GM19025 (cell line): ENCODE measurements around the gene NFKBIL1.
"Not testable (repeated sequence)": the region's sequence is repeated elsewhere in the genome, so short reads cannot be mapped to it uniquely, and the experiment has no call there.

Experiments used
- ATAC-seq: cut with Tn5 transposase; IDR thresholded peaks from one replicate; pipeline ENCODE4 v1.9.1; 2021; ENCODE audit warnings: mild to moderate bottlenecking, low read depth, moderate library complexity; ENCODE audit not compliant: unreplicated experiment

Gene NFKBIL1

GRCh38 chr6:31578184-31579118, 31.0 kb downstream of the NFKBIL1 start:
- ATAC-seq = no peak

DNA sequence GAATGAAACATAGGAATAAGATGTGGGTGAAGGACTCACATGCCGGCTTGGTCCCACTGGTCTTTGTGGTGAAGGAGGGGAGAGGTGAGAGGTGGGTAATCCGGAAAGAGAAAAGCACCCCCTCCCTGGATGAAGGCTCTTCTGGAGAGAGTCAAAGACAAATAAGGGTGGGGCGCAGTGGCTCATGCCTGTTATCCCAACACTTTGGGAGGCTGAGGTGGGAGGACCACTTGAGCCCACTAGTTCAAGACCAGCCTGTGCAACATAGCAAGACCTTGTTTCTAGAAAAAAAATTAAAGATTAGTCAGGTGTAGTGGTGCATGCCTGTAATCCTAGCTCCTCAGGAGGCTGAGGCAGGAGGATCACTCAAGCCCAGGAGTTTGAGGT, 31.7 kb downstream of the NFKBIL1 start:
- no peak for ATAC-seq

GRCh38 chr6:31579546-31580437, 32.4 kb downstream of the NFKBIL1 start:
- no peak for ATAC-seq

DNA sequence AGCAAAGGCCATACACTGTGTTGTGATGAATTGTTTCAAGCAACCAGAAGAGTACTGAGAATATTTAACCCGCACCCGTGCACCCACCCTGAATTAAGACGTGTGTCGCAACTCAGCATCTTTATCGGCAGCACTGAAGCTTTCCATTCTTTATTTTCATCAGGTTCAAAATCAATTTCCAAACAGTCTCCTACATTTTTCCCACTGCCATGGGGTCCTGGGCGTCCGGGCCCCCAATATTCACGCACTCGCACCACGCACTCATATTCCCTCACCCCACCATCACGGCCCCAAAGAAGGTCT, 33.0 kb downstream of the NFKBIL1 start:
- no peak for ATAC-seq

- peak; percentile 56 for ATAC-seq
Observed at GRCh38 chr6:31580807-31581433, 33.5 kb downstream of the NFKBIL1 start.

DNA sequence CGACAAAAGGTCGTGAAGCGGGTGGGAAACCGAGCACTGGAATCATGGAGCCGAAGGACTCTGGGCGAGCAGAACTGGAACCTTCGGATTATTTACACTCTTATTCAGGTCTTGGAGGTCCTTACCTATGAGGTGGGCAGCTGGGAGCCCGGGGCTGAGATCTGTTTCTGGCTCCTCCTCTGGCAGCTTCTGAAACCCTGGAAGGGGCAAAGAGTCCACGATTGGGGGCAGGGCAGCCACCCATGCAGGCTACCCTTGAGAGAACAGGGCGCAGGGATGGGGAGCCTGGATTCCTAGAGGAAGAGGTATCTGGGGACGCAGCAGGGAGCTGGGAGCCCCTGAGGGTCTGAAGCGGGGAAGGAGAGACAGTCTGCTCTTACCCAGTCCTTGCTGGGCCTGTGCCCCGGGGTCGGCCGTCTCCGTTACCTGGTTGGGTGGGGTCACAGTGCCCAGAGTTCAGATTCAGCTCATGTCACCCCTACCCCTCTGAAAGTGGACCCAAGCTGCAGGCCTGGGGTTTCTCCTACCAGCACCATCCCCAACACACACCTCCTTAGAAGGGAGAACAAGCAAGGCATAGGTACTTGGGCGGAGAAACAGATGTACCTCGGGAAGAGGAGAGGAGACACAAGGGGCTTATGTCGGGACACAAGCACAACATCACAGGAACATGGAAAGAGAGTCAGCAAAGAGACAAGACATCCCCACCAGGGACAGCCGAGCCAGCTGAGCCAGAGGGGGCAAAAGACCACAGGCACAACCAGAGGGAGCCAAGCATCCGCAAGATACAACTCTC, 34.2 kb downstream of the NFKBIL1 start:
- ATAC-seq = no peak

DNA sequence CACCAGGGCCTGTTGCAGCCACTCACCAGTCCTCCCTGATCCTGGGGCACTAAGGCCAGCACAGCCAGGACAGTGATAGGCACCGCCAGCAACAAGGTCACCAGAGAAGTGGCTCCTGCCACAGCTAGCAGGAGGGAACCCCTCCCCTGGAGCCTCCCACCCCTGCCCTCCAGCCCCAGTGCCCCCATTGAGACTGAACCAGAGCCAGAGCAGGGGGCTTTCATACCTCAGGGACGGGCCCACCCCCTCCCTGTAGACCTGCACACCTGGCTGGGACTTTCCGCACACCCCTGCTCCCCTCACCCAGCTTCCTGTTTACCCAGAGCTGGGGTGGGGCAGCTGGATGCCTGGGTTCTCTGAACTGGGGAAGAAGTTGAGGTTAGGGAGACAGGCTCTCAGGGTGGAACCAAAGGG, 34.8 kb downstream of the NFKBIL1 start, which contains the start of gene LTB:
Gene LTB (minus strand): TSS at position 195 of the 414 bp plus-strand sequence. CDS start 7 bp downstream, at position 188.
- no peak for ATAC-seq

DNA sequence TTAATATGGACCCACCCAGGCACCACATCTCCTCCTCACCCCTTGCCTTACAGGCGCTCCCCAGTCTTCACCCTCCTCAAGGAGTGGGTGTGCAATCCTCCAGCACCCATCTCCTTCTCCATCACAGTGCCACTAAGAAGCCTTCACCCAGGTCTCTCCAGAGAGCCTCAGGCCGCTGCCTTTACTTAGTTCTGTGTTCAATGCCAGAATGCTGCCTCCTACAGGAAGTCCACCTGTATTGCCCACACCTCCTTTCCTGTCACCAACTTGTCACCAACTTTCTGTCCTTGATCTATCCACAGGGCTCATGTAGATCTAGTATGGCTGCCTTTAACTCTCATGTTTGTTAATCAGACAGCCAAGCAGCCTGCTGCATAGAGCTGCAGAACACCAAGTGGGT, 38.1 kb downstream of the NFKBIL1 start:
- no peak for ATAC-seq

- ATAC-seq = no peak
Observed at GRCh38 chr6:31586008-31586407, 38.6 kb downstream of the NFKBIL1 start, which contains the start of gene LST1. Gene LST1 (plus strand): TSS chr6:31586277. CDS start chr6:31587300, 1,023 bp downstream.

DNA sequence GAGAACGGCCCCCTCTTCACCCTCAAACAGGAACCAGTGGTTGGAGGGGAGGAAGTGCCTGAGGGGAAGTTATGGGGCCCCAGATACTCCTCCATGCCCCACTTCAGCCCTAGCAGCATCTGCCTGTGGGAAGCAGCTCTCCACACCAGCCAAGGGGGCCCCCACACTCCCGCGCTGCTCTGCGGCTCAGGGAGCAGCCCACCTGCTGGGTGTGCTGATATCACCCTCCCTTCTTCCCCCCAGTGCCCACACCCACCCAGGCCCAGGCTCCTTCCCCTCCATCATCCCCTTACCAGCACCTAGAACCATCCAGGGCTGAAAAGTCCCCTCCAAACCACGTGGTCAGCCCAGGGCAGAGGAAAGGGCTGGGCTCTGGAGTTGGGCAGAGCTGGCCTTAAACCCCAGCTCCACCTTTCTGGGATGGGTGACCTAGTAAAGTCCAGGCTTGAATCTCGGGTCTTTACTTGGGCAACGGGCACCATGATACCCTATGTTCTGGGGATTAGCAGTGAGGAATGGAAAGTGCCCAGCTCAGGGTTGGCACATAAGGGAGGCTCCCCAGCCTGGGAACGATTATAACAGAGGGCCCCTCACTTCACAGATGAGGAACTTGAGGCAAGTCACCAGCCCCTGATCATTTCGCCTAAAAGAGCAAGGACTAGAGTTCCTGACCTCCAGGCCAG, 39.3 kb downstream of the NFKBIL1 start:
- no peak for ATAC-seq

DNA sequence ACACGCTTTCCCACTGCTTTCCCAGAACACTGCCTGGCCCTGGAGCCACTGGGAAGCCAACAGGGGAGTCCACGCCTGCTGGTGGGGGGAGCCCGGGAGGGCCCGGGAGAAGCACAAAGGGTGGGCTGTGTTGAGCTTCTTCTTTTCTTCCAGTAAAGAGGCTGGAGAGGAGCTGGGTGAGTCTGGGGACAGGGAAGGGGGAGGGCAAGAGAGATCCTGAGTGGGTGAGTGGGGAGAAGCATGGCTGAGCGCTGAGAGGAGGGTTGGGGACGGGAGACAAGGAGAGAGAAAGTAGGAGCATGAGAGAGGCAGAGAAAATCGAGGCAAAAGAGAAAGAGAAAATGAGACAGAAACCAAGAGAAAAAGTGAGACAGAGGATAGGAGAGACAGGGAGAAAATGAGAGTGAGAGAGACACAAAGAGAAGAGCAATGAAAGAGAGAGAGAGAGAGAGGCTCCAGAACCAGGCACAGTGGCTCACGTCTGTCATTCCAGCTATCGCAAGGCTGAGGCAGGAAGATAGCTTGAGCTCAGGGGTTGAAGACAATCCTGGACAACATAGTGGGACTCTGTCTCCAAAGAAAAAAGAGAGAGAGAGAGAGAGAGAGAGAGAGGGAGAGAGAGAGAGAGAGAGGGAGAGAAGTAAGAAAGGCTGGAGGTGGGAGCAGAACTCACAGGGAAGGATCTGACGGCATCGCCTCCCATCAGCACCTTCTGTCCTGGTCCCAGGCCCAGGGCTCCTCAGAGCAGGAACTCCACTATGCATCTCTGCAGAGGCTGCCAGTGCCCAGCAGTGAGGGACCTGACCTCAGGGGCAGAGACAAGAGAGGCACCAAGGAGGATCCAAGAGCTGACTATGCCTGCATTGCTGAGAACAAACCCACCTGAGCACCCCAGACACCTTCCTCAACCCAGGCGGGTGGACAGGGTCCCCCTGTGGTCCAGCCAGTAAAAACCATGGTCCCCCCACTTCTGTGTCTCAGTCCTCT, 40.7 kb downstream of the NFKBIL1 start:
- no peak for ATAC-seq

DNA sequence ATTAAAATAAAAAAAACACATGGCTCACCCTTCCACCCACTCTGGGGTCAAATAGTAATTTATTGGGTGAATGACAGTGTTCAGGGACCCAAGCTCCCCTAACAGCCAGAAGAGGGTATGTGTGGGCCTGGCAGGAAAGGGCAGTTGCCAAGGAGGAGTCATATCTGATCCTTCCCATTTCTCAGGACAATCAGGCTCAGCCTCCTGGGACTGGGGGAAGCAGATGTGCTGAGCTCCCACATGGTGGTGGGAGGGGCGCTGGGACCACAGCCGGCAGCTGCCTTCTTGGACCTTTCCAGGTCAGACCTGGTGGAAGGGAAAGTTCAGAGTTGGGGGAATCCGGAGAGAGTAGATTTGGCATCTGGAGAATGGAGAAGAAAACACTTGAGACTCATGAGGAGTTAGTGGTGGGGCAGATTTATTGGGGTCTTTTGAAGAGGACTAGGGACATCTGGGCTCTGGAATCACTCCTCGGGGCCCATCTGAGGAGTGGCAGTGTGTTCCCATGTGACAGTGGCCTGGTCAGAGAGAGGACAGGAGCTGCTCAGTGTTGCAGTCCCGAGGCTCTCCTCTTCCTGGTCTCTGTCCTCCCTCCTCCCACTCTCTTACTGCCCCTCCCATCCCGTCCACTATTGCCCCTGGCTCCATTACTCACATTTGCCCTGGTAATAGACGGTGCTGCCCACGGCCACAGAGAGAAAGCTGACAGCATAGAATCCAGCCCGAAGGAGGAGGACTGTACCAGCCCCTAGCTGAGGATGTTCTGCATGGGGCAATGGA, 41.7 kb downstream of the NFKBIL1 start:
- no peak for ATAC-seq

GRCh38 chr6:31590691-31591090, 43.3 kb downstream of the NFKBIL1 start:
- ATAC-seq = not testable (repeated sequence)

DNA sequence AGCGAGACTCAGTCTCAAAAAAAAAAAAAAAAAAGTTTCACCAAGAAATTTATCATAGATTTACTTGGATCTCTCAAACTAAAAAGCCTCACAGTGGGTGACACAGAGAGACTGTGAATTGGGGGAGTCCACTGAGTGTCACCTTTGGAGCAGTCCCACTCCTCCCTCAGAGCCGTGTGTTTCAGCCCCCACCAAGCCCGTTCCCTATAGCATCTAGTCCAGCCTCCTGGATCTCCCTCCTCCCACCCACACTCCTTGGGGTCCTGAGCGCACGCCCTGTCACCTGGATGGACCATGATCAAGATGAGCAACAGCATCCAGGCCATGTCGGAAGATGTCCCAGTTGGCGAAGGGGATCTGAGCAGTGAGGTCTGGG, 45.0 kb downstream of the NFKBIL1 start:
- ATAC-seq = no peak

GRCh38 chr6:31597006-31597405, 49.6 kb downstream of the NFKBIL1 start:
- ATAC-seq = no peak

GRCh38 chr6:31607317-31607716, 59.9 kb downstream of the NFKBIL1 start:
- no peak for ATAC-seq
